Measurements from ENCODE around the gene LHX2.

The LHX2 gene

GRCh38 chr9:124068251-124068650 is 56.7 kb downstream of the LHX2 start:
- DNase-seq = no peak

- no peak for DNase-seq
These were observed 63.2 kb downstream of the LHX2 start for GRCh38 chr9:124074746-124075145.

GRCh38 chr9:124075761-124076160 is 64.2 kb downstream of the LHX2 start:
- no peak for DNase-seq

GRCh38 chr9:124077915-124078572 is 66.5 kb downstream of the LHX2 start:
- no peak for DNase-seq

GRCh38 chr9:124078641-124079040 is 67.1 kb downstream of the LHX2 start:
- no peak for DNase-seq

GRCh38 chr9:124079176-124079925 is 67.8 kb downstream of the LHX2 start:
- no peak for DNase-seq

GRCh38 chr9:124082622-124083021 is 71.1 kb downstream of the LHX2 start:
- no peak for DNase-seq
